Activated naive CD4-positive, alpha-beta T cell treated with anti-CD3 and anti-CD28 coated beads, Interleukin-2, amount 50 U/mL, for 24 hours (primary cell): ENCODE data around the gene DR1.
A peak's percentile ranks its signal among the peaks of the same experiment; 100 is the strongest.

Experiments
- H3K27ac Mint-ChIP-seq: one replicate; pipeline ENCODE4 v1.8.0; 2021; ENCODE audit warnings: mild to moderate bottlenecking, mixed read lengths
- H3K27me3 Mint-ChIP-seq: one replicate; pipeline ENCODE4 v1.8.0; 2021; ENCODE audit warnings: mixed read lengths
- H3K36me3 Mint-ChIP-seq: one replicate; pipeline ENCODE4 v1.8.0; 2021; ENCODE audit warnings: mixed read lengths
- H3K4me1 Mint-ChIP-seq: one replicate; pipeline ENCODE4 v1.8.0; 2021; ENCODE audit warnings: mixed read lengths
- H3K4me3 Mint-ChIP-seq: one replicate; pipeline ENCODE4 v1.8.0; 2021; ENCODE audit warnings: mild to moderate bottlenecking, mixed read lengths
- H3K9me3 Mint-ChIP-seq: one replicate; pipeline ENCODE4 v1.8.0; 2021; ENCODE audit warnings: mixed read lengths

DR1 gene

DNA sequence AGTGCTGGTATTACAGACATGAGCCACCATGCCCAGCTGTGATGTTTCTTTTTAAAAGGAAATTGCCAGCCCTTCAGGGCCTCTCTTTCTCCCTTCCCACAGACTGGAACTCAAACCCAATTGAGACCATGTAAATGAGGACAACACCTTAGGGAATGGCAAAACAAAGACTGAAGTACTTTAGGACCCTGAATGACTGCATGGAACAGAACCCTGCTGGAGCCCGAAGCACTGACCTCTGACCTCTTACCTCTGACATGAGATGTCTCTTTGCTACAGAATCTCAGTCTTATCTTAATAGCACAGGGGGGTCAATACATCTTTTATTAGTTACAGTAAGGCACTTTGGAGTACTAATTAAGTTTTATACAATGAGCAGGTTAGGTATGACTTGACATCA, 15.5 kb upstream of the DR1 start:
- no peaks in the 10 kb centered on the region for H3K9me3 Mint-ChIP-seq
- no peaks in the 10 kb centered on the region for H3K36me3 Mint-ChIP-seq

GRCh38 chr1:93330617-93331016, 15.1 kb upstream of the DR1 start:
- Mint-ChIP-seq H3K4me3 (no peak overlapping the region), H3K4me1 (peaks cover under 1% of the 10 kb centered on the region), H3K36me3 (no peaks in the 10 kb centered on the region), H3K9me3 (no peaks in the 10 kb centered on the region), H3K27ac (no peak overlapping the region), H3K27me3 (no peaks in the 10 kb centered on the region)

More for the DNA sequence above, 15.5 kb upstream of the DR1 start:
- Mint-ChIP-seq H3K4me1 (no peaks in the 10 kb centered on the region), H3K4me3 (no peak overlapping the region), H3K27ac (no peak overlapping the region), H3K27me3 (no peaks in the 10 kb centered on the region)

- Mint-ChIP-seq H3K4me1 (peaks cover 8% of the 10 kb centered on the region), H3K9me3 (no peaks in the 10 kb centered on the region), H3K36me3 (no peaks in the 10 kb centered on the region), H3K27ac (no peak overlapping the region), H3K27me3 (no peaks in the 10 kb centered on the region), H3K4me3 (no peak overlapping the region)
Observed at GRCh38 chr1:93331412-93331811, 14.3 kb upstream of the DR1 start.

DNA sequence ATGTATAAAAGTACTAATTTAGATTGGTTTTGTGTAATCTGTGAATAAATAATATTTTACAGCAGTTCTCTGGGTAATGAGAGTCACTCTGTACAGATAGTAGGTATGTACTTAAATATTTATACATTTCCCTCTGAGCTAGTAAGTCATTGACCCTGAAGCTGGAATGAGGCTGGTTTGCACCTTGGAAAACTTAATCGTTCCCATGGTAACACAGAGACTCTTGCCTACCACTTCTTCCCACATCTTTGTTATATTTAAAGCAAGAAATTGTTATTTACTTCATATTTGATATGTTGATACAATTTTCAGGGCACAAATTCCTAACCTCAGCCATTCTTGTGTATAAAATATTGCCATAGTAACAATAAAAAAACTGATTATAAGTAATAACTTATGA, 13.3 kb upstream of the DR1 start:
- H3K4me1 Mint-ChIP-seq, result peaks cover 18% of the 10 kb centered on the region
- H3K27ac Mint-ChIP-seq, result no peak overlapping the region
- no peak overlapping the region for H3K4me3 Mint-ChIP-seq
- no peaks in the 10 kb centered on the region for H3K27me3 Mint-ChIP-seq
- no peaks in the 10 kb centered on the region for H3K9me3 Mint-ChIP-seq
- H3K36me3 Mint-ChIP-seq, result no peaks in the 10 kb centered on the region

- H3K27me3 Mint-ChIP-seq, result no peaks in the 10 kb centered on the region
- H3K9me3 Mint-ChIP-seq, result no peaks in the 10 kb centered on the region
- H3K36me3 Mint-ChIP-seq, result peaks cover 10% of the 10 kb centered on the region
- no peak overlapping the region for H3K4me3 Mint-ChIP-seq
- peaks cover 30% of the 10 kb centered on the region for H3K4me1 Mint-ChIP-seq
- no peak overlapping the region for H3K27ac Mint-ChIP-seq
Observed at GRCh38 chr1:93338387-93339146, 7.1 kb upstream of the DR1 start.

DNA sequence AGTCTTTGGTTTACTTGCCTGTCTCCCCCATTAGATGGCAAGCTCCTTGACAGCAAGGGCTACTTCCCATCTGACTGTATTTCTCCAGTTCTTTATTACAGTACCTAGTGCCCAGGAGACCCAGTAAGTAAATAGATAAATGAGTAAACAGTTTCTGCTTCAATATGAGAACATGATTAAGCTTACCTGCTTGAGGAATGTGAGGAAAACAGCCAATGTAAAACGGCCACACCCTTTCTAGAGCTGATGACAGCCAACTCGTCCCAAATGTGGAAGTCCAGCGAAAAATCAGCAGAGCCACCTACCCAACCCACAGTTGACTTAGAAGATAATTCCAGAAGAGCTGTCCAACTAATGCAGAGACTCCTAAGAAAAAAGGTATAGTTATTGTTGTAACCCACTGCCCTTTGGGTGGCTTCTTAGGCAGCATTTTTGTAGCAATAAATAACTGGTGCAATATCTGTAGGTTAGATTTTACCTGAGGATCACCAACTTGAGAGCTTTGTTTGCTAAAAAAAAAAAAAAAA, 6.5 kb upstream of the DR1 start:
- H3K36me3 Mint-ChIP-seq, result peaks cover 10% of the 10 kb centered on the region
- peak overlapping the region; percentile 33 for H3K27ac Mint-ChIP-seq
- H3K27me3 Mint-ChIP-seq, result no peaks in the 10 kb centered on the region
- H3K4me1 Mint-ChIP-seq, result peaks cover 33% of the 10 kb centered on the region
- H3K4me3 Mint-ChIP-seq, result no peak overlapping the region
- no peaks in the 10 kb centered on the region for H3K9me3 Mint-ChIP-seq

GRCh38 chr1:93340090-93340489, 5.6 kb upstream of the DR1 start:
- no peak overlapping the region for H3K4me3 Mint-ChIP-seq
- no peaks in the 10 kb centered on the region for H3K27me3 Mint-ChIP-seq
- H3K4me1 Mint-ChIP-seq, result peaks cover 36% of the 10 kb centered on the region
- no peaks in the 10 kb centered on the region for H3K9me3 Mint-ChIP-seq
- H3K36me3 Mint-ChIP-seq, result peaks cover 12% of the 10 kb centered on the region
- H3K27ac Mint-ChIP-seq, result no peak overlapping the region

DNA sequence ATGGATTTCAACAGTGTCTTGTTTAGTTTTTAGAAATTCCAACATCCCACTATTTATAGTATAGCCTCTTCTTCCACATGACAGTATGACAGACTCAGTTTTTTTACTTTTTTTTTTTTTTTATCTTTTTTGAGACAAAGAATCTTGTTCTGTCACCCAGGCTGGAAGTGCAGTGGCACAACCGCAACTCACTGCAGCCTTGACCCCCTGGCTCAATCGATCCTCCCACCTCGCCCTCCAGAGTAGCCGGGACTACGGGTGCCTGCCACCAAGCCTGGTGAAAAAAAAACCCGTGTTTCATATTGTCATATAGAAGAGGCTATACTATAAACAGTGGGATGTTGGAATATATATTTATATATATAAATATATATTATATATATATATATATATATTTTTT, 1.2 kb upstream of the DR1 start:
- Mint-ChIP-seq H3K4me1 (peaks cover 21% of the 10 kb centered on the region), H3K36me3 (peaks cover 20% of the 10 kb centered on the region), H3K27me3 (no peaks in the 10 kb centered on the region), H3K9me3 (no peaks in the 10 kb centered on the region), H3K27ac (peak overlapping the region; percentile 76), H3K4me3 (peak overlapping the region; percentile 19)

DNA sequence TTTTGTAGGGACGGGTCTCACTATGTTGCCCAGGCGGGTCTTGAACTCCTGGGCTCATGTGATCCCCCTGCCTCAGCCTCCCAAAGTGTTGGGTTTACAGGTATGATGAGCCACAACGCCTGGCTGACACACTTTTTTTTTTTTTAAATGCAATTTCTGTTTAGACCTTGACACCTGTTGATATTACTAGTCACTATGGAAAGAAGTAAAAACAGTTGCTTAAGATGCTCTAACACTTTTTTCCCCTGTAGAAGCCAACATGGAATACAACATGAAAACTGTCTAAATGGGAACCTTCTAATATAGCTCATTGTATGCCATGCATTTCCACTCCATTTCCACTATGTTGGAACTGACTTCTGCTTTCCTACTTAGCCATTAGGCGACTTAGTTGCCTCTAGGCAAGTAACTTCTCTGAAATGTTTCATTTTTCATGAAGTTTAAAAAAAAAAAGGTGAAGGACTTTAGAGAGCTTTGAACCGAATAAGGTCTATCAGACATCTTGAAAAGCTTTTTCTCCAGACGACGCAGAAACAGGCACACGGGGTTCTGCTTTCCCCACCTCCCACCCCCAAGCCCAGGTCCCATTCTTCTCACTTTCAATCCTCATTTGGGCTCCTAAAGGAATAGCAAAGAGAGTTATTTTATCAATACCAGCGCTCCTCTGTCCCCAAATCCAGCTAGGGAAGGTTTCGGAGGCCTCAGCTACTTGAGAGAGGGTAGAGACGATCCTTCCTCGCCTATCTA, 648 bp upstream of the DR1 start:
- Mint-ChIP-seq H3K4me1 (peaks cover 26% of the 10 kb centered on the region), H3K9me3 (no peaks in the 10 kb centered on the region), H3K27ac (peak overlapping the region; percentile 99), H3K4me3 (peak overlapping the region; percentile 98), H3K36me3 (peaks cover 22% of the 10 kb centered on the region), H3K27me3 (no peaks in the 10 kb centered on the region)

DNA sequence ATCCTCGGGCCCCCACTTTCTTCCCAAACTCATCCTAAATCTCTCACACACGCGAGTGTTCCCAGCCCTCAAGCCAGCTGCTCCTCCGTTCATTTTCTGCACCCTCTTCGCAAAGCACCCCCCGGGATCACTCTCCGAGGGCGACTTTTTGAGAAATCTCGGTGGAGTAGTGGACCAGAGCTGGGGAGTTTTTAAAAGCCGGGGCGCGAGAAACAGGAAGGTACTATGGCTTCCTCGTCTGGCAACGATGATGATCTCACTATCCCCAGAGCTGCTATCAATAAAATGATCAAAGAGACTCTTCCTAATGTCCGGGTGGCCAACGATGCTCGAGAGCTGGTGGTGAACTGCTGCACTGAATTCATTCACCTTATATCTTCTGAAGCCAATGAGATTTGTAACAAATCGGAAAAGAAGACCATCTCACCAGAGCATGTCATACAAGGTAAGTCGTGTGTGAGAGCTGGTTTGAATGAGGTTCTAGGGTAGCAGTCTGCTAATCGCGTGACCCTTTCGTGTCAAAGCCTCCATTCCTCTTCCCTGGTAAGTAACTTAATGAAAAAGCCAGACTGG, 800 bp downstream of the DR1 start:
- Mint-ChIP-seq H3K27me3 (no peaks in the 10 kb centered on the region), H3K9me3 (no peaks in the 10 kb centered on the region), H3K27ac (peak overlapping the region; percentile 98), H3K4me3 (peak overlapping the region; percentile 98), H3K36me3 (peaks cover 27% of the 10 kb centered on the region), H3K4me1 (peaks cover 35% of the 10 kb centered on the region)

DNA sequence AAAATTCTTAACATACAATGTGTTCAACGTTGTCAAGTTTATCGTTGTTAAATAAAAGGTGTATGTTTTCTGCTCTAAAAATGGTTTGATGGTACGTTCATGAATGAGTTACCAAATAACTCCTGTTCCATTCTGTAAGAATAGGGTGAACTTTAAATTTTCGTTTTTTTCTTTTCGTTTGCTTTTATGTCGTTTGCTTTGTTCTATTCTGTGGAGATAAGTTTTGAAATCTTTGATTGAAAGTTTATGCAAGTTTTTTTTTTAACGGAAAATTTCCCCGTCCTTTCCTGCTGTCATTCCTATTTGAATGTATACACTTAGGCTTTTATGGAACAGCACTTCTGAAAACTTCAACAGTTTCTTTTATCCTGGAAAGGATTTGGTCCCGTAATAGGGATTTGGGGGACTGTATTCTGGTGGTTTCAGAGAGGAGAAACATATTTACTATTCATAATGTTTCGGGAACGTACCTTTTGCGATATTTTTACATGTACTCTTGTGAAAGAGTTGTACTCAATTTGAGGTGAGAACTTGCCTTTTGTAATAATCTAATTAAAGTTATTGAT, 1.7 kb downstream of the DR1 start:
- Mint-ChIP-seq H3K4me3 (peak overlapping the region; percentile 98), H3K27me3 (no peaks in the 10 kb centered on the region), H3K27ac (peak overlapping the region; percentile 98), H3K4me1 (peaks cover 39% of the 10 kb centered on the region), H3K9me3 (no peaks in the 10 kb centered on the region), H3K36me3 (peaks cover 27% of the 10 kb centered on the region)

DNA sequence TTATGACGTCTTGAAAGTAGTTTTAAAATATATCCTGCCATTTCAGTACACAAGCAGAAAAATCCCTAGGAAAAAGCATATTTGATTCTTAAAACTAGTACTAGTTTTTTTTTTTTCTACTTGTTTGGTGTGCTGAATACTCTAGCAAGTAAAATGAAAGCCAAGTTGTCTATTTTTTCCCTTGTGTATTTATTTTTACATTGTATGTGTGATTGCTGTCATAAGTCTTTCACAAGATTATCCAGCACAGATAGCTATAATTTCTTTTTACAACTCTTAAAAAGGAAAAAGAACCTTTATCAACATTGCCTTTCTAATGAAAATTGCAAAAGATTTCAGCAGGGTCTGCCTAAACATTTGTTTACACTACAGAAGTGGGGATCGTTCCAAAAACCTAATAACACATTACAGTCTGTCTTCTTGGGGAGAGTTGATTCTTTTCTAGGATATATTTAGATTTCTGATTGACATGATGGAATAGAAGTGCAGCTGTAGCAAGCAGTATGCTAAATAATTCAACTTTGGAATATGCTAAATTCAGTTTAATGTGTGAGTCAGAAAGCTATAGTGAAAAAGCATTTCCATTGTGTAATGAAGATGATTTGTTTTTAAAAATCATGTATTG, 2.5 kb downstream of the DR1 start:
- Mint-ChIP-seq H3K36me3 (peaks cover 27% of the 10 kb centered on the region), H3K27me3 (no peaks in the 10 kb centered on the region), H3K27ac (peak overlapping the region; percentile 90), H3K4me1 (peaks cover 43% of the 10 kb centered on the region), H3K4me3 (peak overlapping the region; percentile 98), H3K9me3 (no peaks in the 10 kb centered on the region)

DNA sequence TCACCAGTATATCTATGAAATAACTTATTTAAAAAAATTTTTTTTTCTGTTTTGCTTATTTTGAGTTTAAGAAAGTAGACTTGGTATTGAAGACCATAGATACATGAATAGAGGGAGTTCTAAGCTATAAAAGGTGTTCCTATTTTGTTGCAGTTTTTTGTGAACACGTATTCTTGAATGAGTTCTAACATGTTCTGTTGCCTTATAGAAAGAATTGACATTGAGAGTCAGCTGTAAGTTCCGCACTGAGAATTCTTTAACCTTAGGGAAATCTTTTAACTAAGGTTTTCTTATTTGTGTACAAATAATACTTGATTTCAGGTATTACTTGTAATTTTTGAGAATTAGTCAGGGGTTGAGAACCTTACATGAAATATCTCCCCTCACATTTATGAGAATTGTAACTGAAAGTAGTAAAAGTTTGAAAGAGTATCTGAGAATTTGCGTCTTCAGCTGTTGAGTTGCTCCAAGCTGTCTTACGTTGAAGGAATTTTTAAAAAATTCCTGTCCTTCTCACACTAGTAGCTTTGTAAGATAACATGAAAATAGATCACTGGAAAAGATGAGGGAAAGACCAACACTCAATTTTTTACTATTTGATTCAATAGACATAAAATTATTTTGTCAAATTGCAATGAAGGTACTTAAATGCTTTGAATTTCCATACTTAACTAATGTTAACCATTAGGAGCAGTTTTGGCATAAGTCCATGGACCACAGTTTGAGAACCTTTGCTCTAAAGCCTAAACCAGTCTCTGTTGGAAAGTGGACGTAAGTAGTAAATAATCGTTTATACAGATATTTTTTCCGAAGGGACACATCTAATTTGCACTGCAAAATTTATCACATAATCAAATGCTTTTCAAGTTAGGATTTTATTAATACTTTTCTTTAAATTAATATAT, 3.8 kb downstream of the DR1 start:
- Mint-ChIP-seq H3K4me1 (peaks cover 41% of the 10 kb centered on the region), H3K9me3 (no peaks in the 10 kb centered on the region), H3K4me3 (peak overlapping the region; percentile 98), H3K27me3 (no peaks in the 10 kb centered on the region), H3K36me3 (peaks cover 27% of the 10 kb centered on the region), H3K27ac (peak overlapping the region; percentile 88)

GRCh38 chr1:93350322-93350721, 4.6 kb downstream of the DR1 start:
- Mint-ChIP-seq H3K4me1 (peaks cover 45% of the 10 kb centered on the region), H3K9me3 (no peaks in the 10 kb centered on the region), H3K27me3 (no peaks in the 10 kb centered on the region), H3K36me3 (peaks cover 27% of the 10 kb centered on the region), H3K4me3 (peak overlapping the region; percentile 84), H3K27ac (peak overlapping the region; percentile 67)
